SK-N-SH (cell line): ENCODE data around the gene PPIB.

Experiments
- CHD2 ChIP-seq: fragments of 150-350 bp; IDR thresholded peaks from 2 replicates; pipeline ENCODE4 v1.6.1; 2018; ENCODE audit warnings: low read length; ENCODE audit not compliant: partially characterized antibody
- CTCF ChIP-seq: fragments of 200-600 bp; sonication (generic); IDR thresholded peaks from 2 replicates; pipeline ENCODE4 v1.6.1; 2017; ENCODE audit warnings: antibody characterized with exemption, mild to moderate bottlenecking, moderate library complexity
- EZH2phosphoT487 ChIP-seq: fragments of 200-600 bp; sonication (generic); IDR thresholded peaks from 2 replicates; pipeline ENCODE4 v1.6.1; 2017; ENCODE audit warnings: low read depth, mixed run types, mild to moderate bottlenecking, antibody characterized with exemption, moderate library complexity, borderline replicate concordance
- GABPA ChIP-seq: IDR thresholded peaks from 2 replicates; pipeline ENCODE4 v1.4.0; 2012; ENCODE audit warnings: low read depth, mild to moderate bottlenecking
- GATA2 ChIP-seq: sonication (generic); formaldehyde crosslinking; IDR thresholded peaks from 2 replicates; pipeline ENCODE4 v1.5.0; 2020; ENCODE audit warnings: mild to moderate bottlenecking, missing genetic modification reagents
- IRF3 ChIP-seq: fragments of 150-350 bp; IDR thresholded peaks from 2 replicates; pipeline ENCODE4 v1.6.1; 2016; ENCODE audit warnings: mild to moderate bottlenecking, low read depth, low read length
- TAF1 ChIP-seq: IDR thresholded peaks from 2 replicates; pipeline ENCODE4 v1.6.1; 2012; ENCODE audit warnings: low read depth, mild to moderate bottlenecking, low read length, moderate library complexity, borderline replicate concordance

- no peak for TF ChIP-seq CTCF
- TF ChIP-seq IRF3 = no peak
- TF ChIP-seq EZH2phosphoT487 = no peak
- no peak for TF ChIP-seq TAF1
- TF ChIP-seq GATA2 (CRISPR knock-in tag) = no peak
- no peak for TF ChIP-seq CHD2
- TF ChIP-seq GABPA = no peak
Observed at GRCh38 chr15:64166102-64166890, 3.5 kb upstream of the PPIB start.
